ENCODE results near the gene SETD2.

DNA sequence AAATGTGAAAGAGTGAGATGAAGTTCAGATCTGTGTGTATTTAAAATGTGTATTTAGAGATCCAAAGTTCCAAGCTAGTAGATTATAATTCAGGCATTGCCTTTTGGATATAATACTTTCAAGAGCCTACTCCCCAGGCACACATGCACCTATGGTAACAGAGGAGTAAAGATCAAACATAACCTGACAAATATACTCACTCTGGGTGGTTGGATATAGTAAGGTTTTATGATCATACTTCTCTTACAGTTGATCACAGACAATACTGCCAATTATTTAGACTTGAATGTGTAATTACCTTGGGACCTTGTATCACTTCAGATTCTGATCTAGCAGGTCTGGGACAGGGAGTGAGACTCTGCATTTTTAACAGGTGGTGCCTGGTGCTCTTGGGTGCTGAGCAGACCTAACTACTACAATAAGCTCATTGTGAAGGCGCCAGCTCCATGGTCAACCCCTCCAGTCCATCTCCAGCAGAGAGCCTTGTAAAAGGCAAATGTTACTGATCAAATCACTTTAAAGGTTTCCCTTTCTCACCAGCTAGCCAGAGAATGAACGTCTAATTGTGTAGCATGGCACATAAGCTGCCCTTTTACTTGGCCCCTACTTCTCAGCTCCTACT lies 128.9 kb downstream of the SETD2 start:
- TF ChIP-seq CTCF (conservative IDR thresholded peaks at IDR 0.05; ENCODE audit: low read length) (no peak), EZH2phosphoT487 (IDR thresholded peaks at IDR 0.05; ENCODE audit: borderline replicate concordance, low read depth, low read length) (no peak)
